ENCODE results near the gene ALK. TPM values are rescaled to one million over a fixed set of nuclear protein-coding genes. Genes with fewer than 3 reads are reported as not detected.

Gene ALK
- total RNA-seq, 2 experiments from 2014 or later: not detected

DNA sequence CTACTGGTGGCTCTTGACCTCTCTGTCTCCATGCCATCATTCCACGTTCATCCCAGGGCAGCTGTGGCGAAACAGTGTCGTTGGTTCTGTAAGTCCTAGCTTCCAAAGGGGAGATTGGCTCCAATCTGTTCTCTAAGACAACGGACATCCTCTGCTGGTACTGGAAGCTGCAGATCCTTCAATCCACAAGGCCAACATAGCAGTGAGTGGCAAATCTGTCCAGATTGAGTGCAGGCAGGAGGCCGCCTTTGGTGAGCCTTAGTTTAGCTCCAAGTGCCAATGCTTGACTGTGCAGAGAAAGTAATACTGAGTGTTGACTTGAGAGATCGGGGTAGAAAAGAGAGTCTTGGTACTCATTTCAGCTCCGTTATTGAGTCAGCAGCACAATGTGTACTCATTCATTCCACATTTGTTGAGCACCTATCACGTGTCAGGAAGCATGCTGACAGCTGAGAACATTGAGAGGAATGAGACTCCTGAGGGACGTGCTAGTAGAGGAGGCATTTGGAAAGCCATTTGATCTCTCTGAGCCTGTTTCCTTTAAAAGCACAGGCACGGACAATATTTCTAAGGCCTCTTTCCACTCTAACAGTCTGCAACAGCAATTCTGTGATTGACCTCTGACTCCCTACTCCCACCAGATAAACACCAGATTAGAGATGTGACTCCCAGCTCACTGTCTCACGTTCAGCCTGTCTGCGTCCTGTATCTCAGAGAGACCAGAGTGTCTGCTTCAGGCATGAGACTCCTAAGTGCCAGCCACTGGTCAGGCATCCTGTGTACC is 500.2 kb downstream of the ALK start:
- ATAC-seq (ENCODE audit: low read depth) (no peak), DNase-seq (no peak)
- H3K27ac Mint-ChIP-seq: no peak overlapping the region
- no peaks in the 10 kb centered on the region for H3K36me3 Mint-ChIP-seq
- H3K27me3 Mint-ChIP-seq: peaks cover 14% of the 10 kb centered on the region
- no peak overlapping the region for H3K4me3 Mint-ChIP-seq
- POLR2A ChIA-PET: no interaction called here
- H3K9me3 Mint-ChIP-seq: no peaks in the 10 kb centered on the region
- H3K4me1 Mint-ChIP-seq: no peaks in the 10 kb centered on the region

DNA sequence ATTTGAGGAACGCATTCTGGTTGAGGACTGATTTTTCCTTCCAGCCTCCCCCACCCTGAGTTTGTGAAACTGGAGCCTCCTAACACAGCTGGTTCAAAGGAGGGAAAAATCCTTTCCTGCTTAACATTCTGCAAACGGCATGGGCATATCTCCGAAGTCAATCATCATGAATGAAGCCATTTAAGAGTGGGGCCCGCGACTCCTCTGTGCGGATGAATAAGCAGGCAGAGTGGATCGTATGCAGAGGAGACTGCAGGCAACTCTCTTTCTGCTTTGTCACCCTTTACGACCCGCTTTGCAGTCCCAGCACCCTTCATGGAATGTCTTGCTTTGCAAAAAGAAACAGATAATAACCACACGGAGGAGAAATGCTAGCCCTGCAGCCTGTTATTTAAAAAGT is 500.9 kb downstream of the ALK start:
- ATAC-seq (ENCODE audit: low read depth) (no peak), DNase-seq (no peak)
- POLR2A ChIA-PET: no interaction called here
- no peak overlapping the region for H3K4me3 Mint-ChIP-seq
- H3K27ac Mint-ChIP-seq: no peak overlapping the region
- no peaks in the 10 kb centered on the region for H3K4me1 Mint-ChIP-seq
- no peaks in the 10 kb centered on the region for H3K9me3 Mint-ChIP-seq
- no peaks in the 10 kb centered on the region for H3K36me3 Mint-ChIP-seq
- H3K27me3 Mint-ChIP-seq: peaks cover 14% of the 10 kb centered on the region

DNA sequence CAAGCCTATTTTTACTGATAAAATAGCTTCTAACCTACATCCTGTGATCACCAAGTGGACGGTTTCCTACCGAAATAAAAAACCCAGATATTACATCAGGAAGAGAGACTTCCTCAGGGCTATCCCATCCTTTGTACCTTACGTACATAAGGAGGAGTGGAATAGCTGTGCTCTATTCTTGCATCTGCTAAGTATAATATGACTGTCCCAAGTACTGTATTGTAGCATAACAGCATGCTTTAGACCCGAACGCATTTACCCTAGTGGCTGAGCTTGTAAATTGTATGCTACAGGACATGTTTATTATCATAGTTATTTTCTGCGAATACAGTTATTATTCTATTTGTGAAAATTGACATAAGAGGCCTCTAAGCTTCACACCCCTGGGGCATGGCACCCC is 503.8 kb downstream of the ALK start:
- DNase-seq (no peak), ATAC-seq (ENCODE audit: low read depth) (no peak)
- Mint-ChIP-seq H3K4me1 (no peaks in the 10 kb centered on the region), H3K27ac (no peak overlapping the region), H3K9me3 (peaks cover 2% of the 10 kb centered on the region), H3K36me3 (no peaks in the 10 kb centered on the region), H3K4me3 (no peak overlapping the region), H3K27me3 (peaks cover 4% of the 10 kb centered on the region)
- POLR2A ChIA-PET: no interaction called here

GRCh38 chr2:29412197-29412925 is 509.0 kb downstream of the ALK start:
- ATAC-seq (ENCODE audit: low read depth) (no peak), DNase-seq (no peak)
- H3K4me3 Mint-ChIP-seq: no peak overlapping the region
- H3K36me3 Mint-ChIP-seq: no peaks in the 10 kb centered on the region
- POLR2A ChIA-PET: no interaction called here
- no peak overlapping the region for H3K27ac Mint-ChIP-seq
- no peaks in the 10 kb centered on the region for H3K4me1 Mint-ChIP-seq
- H3K9me3 Mint-ChIP-seq: peaks cover 2% of the 10 kb centered on the region
- H3K27me3 Mint-ChIP-seq: no peaks in the 10 kb centered on the region

GRCh38 chr2:29405707-29406106 is 515.7 kb downstream of the ALK start:
- POLR2A ChIA-PET: no interaction called here
- DNase-seq (no peak), ATAC-seq (ENCODE audit: low read depth) (no peak)
- Mint-ChIP-seq H3K36me3 (no peaks in the 10 kb centered on the region), H3K4me3 (no peak overlapping the region), H3K9me3 (no peaks in the 10 kb centered on the region), H3K4me1 (peaks cover 1% of the 10 kb centered on the region), H3K27ac (no peak overlapping the region), H3K27me3 (peaks cover 14% of the 10 kb centered on the region)

- DNase-seq: no peak
- Mint-ChIP-seq H3K4me1 (peaks cover 1% of the 10 kb centered on the region), H3K27me3 (peaks cover 14% of the 10 kb centered on the region), H3K9me3 (no peaks in the 10 kb centered on the region), H3K4me3 (no peak overlapping the region), H3K36me3 (no peaks in the 10 kb centered on the region), H3K27ac (no peak overlapping the region)
- ATAC-seq (ENCODE audit: low read depth): no peak
- POLR2A ChIA-PET: no interaction called here
Observed at GRCh38 chr2:29405266-29405665, 516.1 kb downstream of the ALK start.

- DNase-seq: no peak
- Mint-ChIP-seq H3K36me3 (no peaks in the 10 kb centered on the region), H3K9me3 (no peaks in the 10 kb centered on the region), H3K4me3 (no peak overlapping the region), H3K27me3 (peaks cover 14% of the 10 kb centered on the region), H3K27ac (no peak overlapping the region), H3K4me1 (peaks cover 1% of the 10 kb centered on the region)
- no peak for ATAC-seq (ENCODE audit: low read depth)
- POLR2A ChIA-PET: no interaction called here
Observed at GRCh38 chr2:29401994-29402393, 519.4 kb downstream of the ALK start.

GRCh38 chr2:29400930-29401653 is 520.3 kb downstream of the ALK start:
- no peak for ATAC-seq (ENCODE audit: low read depth)
- Mint-ChIP-seq H3K4me1 (peaks cover 1% of the 10 kb centered on the region), H3K27ac (no peak overlapping the region), H3K27me3 (peaks cover 14% of the 10 kb centered on the region), H3K36me3 (no peaks in the 10 kb centered on the region), H3K4me3 (no peak overlapping the region), H3K9me3 (no peaks in the 10 kb centered on the region)
- no peak for DNase-seq
- POLR2A ChIA-PET: no interaction called here

GRCh38 chr2:29398384-29399237 is 522.8 kb downstream of the ALK start:
- H3K4me1 Mint-ChIP-seq: no peaks in the 10 kb centered on the region
- no peaks in the 10 kb centered on the region for H3K9me3 Mint-ChIP-seq
- H3K36me3 Mint-ChIP-seq: no peaks in the 10 kb centered on the region

DNA sequence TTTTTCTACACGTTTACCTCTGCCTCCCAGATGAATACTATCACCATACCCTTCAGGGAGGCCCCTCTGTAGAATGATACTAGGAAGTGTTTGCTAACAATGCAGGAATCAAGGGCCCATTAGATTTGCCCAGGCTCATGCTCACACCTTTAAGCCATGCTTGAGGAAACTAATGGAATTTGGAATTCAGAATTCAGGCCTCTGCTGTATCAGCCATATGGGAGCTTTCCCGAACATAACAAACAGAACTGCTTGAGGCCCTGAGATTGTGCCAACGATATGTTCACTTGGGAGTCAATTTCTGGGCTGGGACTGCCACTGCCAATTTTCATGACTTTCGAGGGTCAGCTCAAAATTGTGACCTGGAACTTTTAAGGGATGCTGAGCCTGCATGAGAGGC is 523.7 kb downstream of the ALK start:
- Mint-ChIP-seq H3K4me3 (no peak overlapping the region), H3K36me3 (no peaks in the 10 kb centered on the region), H3K27ac (no peak overlapping the region), H3K4me1 (no peaks in the 10 kb centered on the region), H3K27me3 (peaks cover 5% of the 10 kb centered on the region), H3K9me3 (no peaks in the 10 kb centered on the region)
- ATAC-seq (ENCODE audit: low read depth) (no peak), DNase-seq (no peak)
- POLR2A ChIA-PET: no interaction called here

More at GRCh38 chr2:29398384-29399237, 522.8 kb downstream of the ALK start:
- no peak for ATAC-seq (ENCODE audit: low read depth)
- DNase-seq: no peak
- Mint-ChIP-seq H3K4me3 (no peak overlapping the region), H3K27me3 (peaks cover 4% of the 10 kb centered on the region), H3K27ac (no peak overlapping the region)
- POLR2A ChIA-PET: no interaction called here

DNA sequence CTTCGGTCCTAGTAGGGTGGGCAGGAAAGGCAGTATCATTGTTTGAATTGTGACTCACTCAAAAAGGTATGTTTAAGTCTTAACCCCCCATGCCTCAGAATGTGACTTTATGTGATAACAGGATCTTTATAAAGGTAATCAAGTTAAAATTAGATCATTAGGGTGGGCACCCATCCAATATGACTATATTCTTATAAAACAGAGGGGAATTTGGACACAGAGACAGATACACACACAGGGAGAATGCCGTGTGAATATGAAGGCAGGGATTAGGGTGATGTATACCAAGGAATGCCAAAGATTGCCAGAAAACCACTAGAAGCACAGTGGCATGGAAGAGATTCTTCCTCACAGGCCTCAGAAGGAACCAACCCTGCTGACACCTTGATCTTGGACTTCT is 524.3 kb downstream of the ALK start:
- Mint-ChIP-seq H3K9me3 (no peaks in the 10 kb centered on the region), H3K27ac (no peak overlapping the region), H3K27me3 (peaks cover 5% of the 10 kb centered on the region), H3K36me3 (no peaks in the 10 kb centered on the region), H3K4me1 (no peaks in the 10 kb centered on the region), H3K4me3 (no peak overlapping the region)
- ATAC-seq (ENCODE audit: low read depth): no peak
- DNase-seq: no peak
- POLR2A ChIA-PET: no interaction called here

- no peaks in the 10 kb centered on the region for H3K9me3 Mint-ChIP-seq
- no peaks in the 10 kb centered on the region for H3K36me3 Mint-ChIP-seq
- H3K27me3 Mint-ChIP-seq: peaks cover 8% of the 10 kb centered on the region
- H3K4me3 Mint-ChIP-seq: no peak overlapping the region
- H3K4me1 Mint-ChIP-seq: no peaks in the 10 kb centered on the region
- ATAC-seq (ENCODE audit: low read depth) (no peak), DNase-seq (no peak)
- POLR2A ChIA-PET: no interaction called here
- no peak overlapping the region for H3K27ac Mint-ChIP-seq
Observed at GRCh38 chr2:29394981-29395350, 526.4 kb downstream of the ALK start.

- DNase-seq: no peak
- Mint-ChIP-seq H3K27me3 (peaks cover 8% of the 10 kb centered on the region), H3K9me3 (no peaks in the 10 kb centered on the region), H3K36me3 (no peaks in the 10 kb centered on the region), H3K4me1 (no peaks in the 10 kb centered on the region), H3K27ac (no peak overlapping the region), H3K4me3 (no peak overlapping the region)
- POLR2A ChIA-PET: no interaction called here
- ATAC-seq (ENCODE audit: low read depth): no peak
Observed at GRCh38 chr2:29394311-29394980, 526.9 kb downstream of the ALK start.
